HCT116 (cell line): ENCODE data around the gene CAMK2G.

ENCODE experiments used
- CTCF ChIP-seq, 3 experiments: fragments of 200-600 bp in 1 of 3; sonication (generic) in 1 of 3; IDR thresholded peaks in 2 of 3; conservative IDR thresholded peaks in 1 of 3; 2 replicates each; pipeline ENCODE4 v1.5.1; 2012 to 2017; ENCODE audit warnings: low read depth in 2 of 3, low read length in 2 of 3, antibody characterized with exemption in 1 of 3, borderline replicate concordance in 1 of 3, control low read depth in 1 of 3, mild to moderate bottlenecking in 1 of 3, mixed read lengths in 1 of 3, mixed run types in 1 of 3, moderate library complexity in 1 of 3; ENCODE audit not compliant: insufficient read depth in 1 of 3
- EGR1 ChIP-seq: IDR thresholded peaks from 2 replicates; pipeline ENCODE4 v1.6.1; 2012; ENCODE audit warnings: low read depth
- EZH2phosphoT487 ChIP-seq: fragments of 200-600 bp; IDR thresholded peaks from 2 replicates; pipeline ENCODE4 v1.6.1; 2018; ENCODE audit warnings: antibody characterized with exemption, borderline replicate concordance
- POLR2A ChIP-seq: IDR thresholded peaks from 2 replicates; pipeline ENCODE4 v1.7.0; 2011; ENCODE audit warnings: borderline replicate concordance; ENCODE audit not compliant: insufficient read depth, insufficient read length; ENCODE audit errors: extremely low read depth
- POLR2AphosphoS5 ChIP-seq: IDR thresholded peaks from 2 replicates; pipeline ENCODE4 v1.6.1; 2011; ENCODE audit warnings: mild to moderate bottlenecking, low read depth, low read length, moderate library complexity
- RAD21 ChIP-seq: IDR thresholded peaks from 2 replicates; pipeline ENCODE4 v1.6.1; 2012; ENCODE audit warnings: low read depth, mild to moderate bottlenecking
- SIN3A ChIP-seq: IDR thresholded peaks from 2 replicates; pipeline ENCODE4 v1.6.1; 2012; ENCODE audit warnings: low read depth
- SRF ChIP-seq: IDR thresholded peaks from 2 replicates; pipeline ENCODE4 v1.6.1; 2012; ENCODE audit warnings: low read depth
- YY1 ChIP-seq: IDR thresholded peaks from 2 replicates; pipeline ENCODE4 v1.6.1; 2011; ENCODE audit warnings: low read length, low read depth, moderate library complexity, mild to moderate bottlenecking; ENCODE audit not compliant: insufficient replicate concordance; ENCODE audit errors: extremely low read depth
- ZNF274 ChIP-seq: fragments of 200-500 bp; sonication (Bioruptor generic); IDR thresholded peaks from 2 replicates; pipeline ENCODE4 v1.6.1; 2014; ENCODE audit warnings: mild to moderate bottlenecking, low read depth, low read length, inconsistent platforms

DNA sequence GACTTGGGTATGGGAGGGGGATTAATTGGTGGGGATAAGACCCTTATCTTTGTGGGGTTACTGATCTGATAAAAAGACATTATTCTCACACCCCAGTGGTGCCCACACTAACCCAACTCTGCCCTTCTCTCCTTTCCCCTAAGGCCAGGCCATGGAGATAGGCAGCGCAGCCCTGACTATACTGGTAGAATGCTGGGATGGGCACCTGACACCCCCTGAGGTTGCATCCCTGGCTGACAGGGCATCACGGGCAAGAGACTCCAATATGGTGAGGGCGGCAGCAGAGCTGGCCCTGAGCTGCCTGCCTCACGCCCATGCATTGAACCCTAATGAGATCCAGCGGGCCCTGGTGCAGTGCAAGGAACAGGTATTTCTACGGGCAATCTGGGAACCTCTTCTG, 76.3 kb downstream of the CAMK2G start:
- no peak for TF ChIP-seq CTCF (IDR thresholded peaks at IDR 0.05 in 2 of 3, conservative IDR thresholded peaks at IDR 0.05 in 1 of 3; ENCODE audit: borderline replicate concordance in 1 of 3, insufficient read depth in 1 of 3, low read depth in 2 of 3, low read length in 2 of 3)
- TF ChIP-seq EGR1: no peak
- TF ChIP-seq POLR2A: no peak
- no peak for TF ChIP-seq ZNF274
- TF ChIP-seq POLR2AphosphoS5: no peak
- TF ChIP-seq SIN3A: no peak
- no peak for TF ChIP-seq SRF
- no peak for TF ChIP-seq EZH2phosphoT487
- TF ChIP-seq RAD21: no peak
- TF ChIP-seq YY1: no peak
